Erythroblast (primary cell): ENCODE measurements around the gene C7orf33.
A peak's percentile ranks its signal among the peaks of the same experiment; 100 is the strongest.

Experiments used
- DNase-seq, 2 experiments: peaks; one replicate each; lab custom pipeline; 2025; lab: John Stamatoyannopoulos, UW
- GATA1 ChIP-seq: IDR thresholded peaks from 2 replicates; pipeline ENCODE4 v1.6.1; 2011; ENCODE audit warnings: low read depth, mild to moderate bottlenecking, control low read depth, low read length, moderate library complexity
- POLR2A ChIP-seq: IDR thresholded peaks from 2 replicates; pipeline ENCODE4 v1.6.1; 2011; ENCODE audit warnings: mild to moderate bottlenecking, low read length

The C7orf33 gene

DNA sequence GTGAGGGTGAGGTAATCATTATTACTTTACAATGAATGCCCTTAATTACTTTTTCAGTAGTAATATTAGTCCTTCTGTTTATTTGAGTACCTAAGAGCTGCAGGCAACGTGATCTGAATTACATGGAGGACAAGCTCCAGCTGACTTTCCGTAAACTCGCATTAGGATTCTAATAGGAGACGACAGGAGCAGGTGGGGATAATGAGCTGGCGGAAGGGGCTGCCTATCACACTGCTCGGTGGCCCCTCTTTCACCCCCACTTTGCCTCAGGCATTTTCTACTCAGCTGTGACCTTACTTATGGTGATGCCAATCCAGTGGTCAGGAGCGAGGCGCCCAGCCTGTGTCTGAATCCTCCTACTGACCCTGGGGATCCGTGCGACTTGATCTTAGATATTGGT is at the start of gene C7orf33:
Gene C7orf33 (plus strand): TSS at position 296 of the 400 bp plus-strand sequence. CDS start 160 bp downstream, outside the sequence.
- no peak for DNase-seq
- TF ChIP-seq POLR2A (no peak), GATA1 (no peak)

- no peak for DNase-seq
- TF ChIP-seq GATA1: no peak
- no peak for TF ChIP-seq POLR2A
These were observed 48.6 kb upstream of the C7orf33 start for GRCh38 chr7:148541891-148542504.

DNA sequence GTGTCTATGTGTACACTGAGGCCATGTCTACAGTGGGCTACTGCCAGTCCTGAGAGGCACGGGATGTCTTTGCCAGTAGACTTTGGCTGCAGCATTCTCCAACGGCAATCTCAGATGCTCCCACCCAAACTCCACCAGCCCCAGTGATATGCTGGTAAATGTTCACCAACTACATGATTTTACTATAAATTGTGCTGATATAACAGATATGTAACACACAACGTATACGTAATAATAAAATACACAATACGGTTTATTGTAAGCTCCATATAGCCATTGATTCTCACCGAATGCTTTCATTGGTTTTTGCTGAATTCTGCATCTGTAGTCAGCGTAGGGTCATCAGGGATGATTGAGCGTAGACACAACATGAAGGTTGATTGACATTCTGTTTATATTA is 47.3 kb upstream of the C7orf33 start:
- no peak for DNase-seq
- TF ChIP-seq GATA1 (no peak), POLR2A (no peak)

GRCh38 chr7:148545172-148545571 is 45.4 kb upstream of the C7orf33 start:
- no peak for TF ChIP-seq GATA1
- TF ChIP-seq POLR2A: no peak
- no peak for DNase-seq

- TF ChIP-seq GATA1: no peak
- TF ChIP-seq POLR2A: no peak
- DNase-seq: no peak
These were observed 44.6 kb upstream of the C7orf33 start for GRCh38 chr7:148545932-148546331.

GRCh38 chr7:148546857-148547256 is 43.7 kb upstream of the C7orf33 start:
- no peak for DNase-seq
- no peak for TF ChIP-seq POLR2A
- TF ChIP-seq GATA1: no peak

GRCh38 chr7:148547951-148548350 is 42.6 kb upstream of the C7orf33 start:
- TF ChIP-seq GATA1 (no peak), POLR2A (no peak)
- no peak for DNase-seq

GRCh38 chr7:148553979-148554378 is 36.6 kb upstream of the C7orf33 start:
- DNase-seq: no peak
- no peak for TF ChIP-seq GATA1
- TF ChIP-seq POLR2A: no peak

DNA sequence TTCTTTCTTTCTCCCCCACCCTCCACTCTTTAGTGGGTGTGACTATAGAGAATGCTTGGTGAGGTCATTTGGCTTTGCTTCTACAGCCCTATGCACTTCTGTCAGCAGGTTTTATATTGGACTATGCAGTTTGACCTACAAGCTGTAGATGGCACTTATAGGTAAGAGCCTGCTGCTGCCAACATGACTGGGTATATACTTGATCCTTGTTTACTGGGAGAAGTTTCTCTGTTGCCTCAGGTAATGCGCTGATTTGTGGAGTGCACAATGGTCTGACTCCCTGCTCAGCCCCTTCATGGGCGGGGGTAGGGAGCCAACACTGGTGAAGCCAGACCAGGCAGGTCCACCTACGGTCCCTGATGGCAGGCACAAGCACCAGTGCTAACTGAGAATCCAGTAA is 33.7 kb upstream of the C7orf33 start:
- TF ChIP-seq GATA1: no peak
- no peak for TF ChIP-seq POLR2A
- DNase-seq: no peak

- TF ChIP-seq POLR2A: no peak
- no peak for TF ChIP-seq GATA1
- no peak for DNase-seq
These were observed 31.7 kb upstream of the C7orf33 start for GRCh38 chr7:148558914-148559313.

DNA sequence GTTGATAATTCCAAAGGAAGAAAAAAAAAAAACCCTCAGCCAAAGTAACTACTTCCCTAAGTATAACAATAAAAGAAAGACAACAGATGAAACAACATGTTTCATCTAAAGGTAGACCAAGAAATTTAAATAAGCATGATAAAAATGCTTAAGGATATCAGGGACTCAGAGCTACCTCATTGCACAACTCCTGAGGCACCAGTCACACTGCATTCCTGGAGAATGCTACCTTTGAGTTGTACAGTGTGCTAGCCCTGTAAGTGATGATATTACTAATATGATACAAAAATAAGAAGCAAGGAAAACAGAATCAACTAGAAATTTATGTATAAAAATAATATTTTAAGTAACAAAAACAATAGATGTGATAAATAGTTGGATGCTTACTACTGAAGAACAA is 29.5 kb upstream of the C7orf33 start:
- no peak for DNase-seq
- no peak for TF ChIP-seq GATA1
- TF ChIP-seq POLR2A: no peak

GRCh38 chr7:148563583-148564274 is 26.8 kb upstream of the C7orf33 start:
- no peak for DNase-seq
- no peak for TF ChIP-seq GATA1
- no peak for TF ChIP-seq POLR2A

- DNase-seq: peak; percentile 11 to 29
These were observed 26.2 kb upstream of the C7orf33 start for GRCh38 chr7:148564275-148564951.

- DNase-seq: no peak
- TF ChIP-seq GATA1 (no peak), POLR2A (no peak)
These were observed 23.8 kb upstream of the C7orf33 start for GRCh38 chr7:148566736-148567135.
